NOMO-1 treated with dmso at 0.1 percent for 144 hours (cell line): Measurements from ENCODE around the gene INO80.

Experiments
- DNase-seq: peaks from one replicate; lab custom pipeline; 2025; ENCODE audit not compliant: unreplicated experiment; lab: John Stamatoyannopoulos, UW

Gene INO80

DNA sequence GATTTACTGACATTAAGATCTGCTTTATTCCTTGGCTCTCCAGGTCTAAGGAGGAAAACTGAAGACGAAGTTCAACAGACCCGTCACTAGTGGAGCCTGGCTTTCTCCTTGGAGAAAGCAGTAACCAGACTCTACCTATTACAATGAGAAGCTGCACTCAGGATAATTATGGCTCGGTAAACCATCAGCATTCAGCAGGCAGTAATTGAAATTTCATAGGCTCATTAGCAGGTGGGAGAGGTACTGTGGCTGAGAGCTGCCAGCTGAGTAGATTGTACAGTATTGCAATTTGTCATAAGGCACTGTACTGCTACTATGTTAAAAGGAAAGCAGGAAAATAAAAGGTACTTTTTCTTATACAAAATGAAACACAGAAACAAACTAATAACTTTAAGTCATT is 111.6 kb downstream of the INO80 start:
- DNase-seq = no peak

DNA sequence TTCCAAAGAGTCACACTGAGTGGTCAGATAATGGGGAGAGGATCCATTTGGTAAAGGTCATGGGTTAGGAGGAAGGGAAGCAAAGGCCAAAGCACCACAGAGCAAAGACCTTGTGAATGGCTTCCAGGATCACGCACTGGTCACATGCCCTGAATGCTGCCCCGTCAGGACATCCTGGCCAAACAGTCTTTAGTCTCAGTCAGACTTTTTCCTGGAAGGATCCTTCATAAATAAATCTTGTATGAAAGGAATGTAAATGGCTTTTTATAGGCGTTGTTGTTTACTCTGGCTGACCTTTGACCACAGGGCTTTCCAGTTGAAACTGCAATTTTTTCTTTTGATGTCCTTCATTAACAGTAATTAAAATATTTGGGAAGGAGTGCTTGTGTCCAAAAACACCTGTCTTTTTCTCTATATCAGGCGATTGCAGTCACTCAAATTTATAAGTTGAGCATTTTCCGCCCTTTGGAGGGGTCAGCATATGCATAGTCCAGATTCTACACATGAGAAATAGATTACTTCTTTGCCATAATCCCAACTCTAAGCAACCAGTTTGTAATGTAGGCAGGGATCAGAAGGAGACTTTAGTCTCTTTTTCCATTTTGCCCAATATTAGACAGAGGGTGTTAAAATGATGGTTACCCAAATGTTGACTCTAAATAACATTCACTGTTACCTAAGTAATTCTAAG is 114.4 kb downstream of the INO80 start:
- no peak for DNase-seq

- no peak for DNase-seq
These were observed 116.9 kb downstream of the INO80 start for GRCh38 chr15:40999190-40999589.

DNA sequence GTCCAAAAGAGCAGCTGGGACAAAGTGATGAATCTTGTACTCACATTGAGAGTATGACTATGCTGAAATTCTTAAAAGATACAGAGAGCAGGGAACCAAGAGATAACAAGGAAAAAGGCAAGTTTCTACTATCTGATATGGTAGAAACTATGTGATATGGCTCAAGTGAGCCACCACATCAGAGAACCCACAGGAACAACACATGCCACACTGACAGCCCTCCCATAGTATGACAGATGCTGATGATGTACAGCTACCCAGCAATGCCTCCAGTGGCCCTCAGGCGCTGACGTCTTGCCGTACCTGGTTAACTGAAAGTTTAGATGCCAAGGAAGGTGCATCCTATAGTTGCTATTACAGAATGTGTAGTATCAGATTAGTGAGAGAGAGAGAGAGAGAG is 120.4 kb downstream of the INO80 start:
- DNase-seq = no peak

GRCh38 chr15:40992825-40993224 is 123.3 kb downstream of the INO80 start:
- DNase-seq = no peak

DNA sequence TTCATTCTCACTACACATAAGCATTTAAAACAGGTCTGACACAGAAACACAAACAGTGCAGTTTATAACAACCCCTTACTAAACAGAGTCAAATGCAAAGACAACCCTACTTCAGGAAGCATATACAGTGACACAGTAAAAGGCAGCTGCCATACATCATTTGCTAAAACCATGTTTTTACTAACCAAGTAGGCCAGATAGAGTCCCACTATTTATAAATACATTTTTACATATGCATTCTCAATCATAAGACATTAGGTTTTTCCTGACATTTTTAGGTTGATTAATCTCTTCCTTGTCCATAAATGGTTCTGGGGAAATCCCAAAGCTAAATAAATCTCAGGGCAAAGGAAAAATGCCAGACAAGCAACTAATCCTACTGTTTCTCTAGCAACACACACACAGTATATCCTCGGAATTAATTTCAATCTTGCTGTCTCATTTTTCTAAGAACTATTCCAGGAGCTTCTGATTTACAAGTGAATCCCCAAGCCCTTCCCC is 123.8 kb downstream of the INO80 start:
- DNase-seq = no peak

DNA sequence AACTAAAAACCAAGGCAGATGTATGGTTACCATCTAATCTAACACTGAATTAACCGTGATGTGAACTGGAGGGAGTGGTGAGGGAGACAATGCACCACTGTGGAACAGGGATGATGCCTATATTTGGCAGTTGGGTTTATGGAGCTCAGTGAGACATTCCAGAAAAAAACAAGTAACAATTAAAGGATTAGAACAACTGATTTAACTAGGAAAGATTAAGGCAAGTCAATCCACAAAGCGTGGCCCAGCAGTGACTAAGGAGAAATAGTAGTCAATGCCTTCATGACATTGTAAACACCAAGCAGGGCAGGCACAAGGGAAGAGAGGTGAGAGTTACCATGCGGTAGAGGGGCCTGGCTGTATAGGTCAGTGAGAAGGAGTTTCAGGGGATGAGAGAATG is 124.7 kb downstream of the INO80 start:
- DNase-seq = no peak

DNA sequence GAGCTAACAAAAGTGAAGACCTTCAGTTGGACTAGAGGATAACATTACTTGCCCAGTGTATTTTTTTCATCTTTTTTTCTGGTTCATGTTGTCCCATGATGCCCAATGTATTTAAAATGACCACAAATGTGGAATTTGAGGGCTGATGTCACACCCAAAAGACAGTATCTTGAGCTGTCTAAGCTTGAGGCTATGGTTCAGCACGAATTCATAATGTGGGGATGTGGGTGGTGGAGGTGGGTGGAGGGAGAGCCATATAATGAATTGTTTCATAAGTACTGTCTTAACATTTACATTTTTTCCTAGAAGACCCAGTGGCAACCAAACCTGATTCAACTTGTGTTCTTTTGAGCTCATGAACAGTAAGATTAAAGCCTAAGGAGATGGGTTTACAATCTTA is 125.3 kb downstream of the INO80 start:
- no peak for DNase-seq

GRCh38 chr15:40990080-40990479 is 126.0 kb downstream of the INO80 start:
- DNase-seq = no peak

GRCh38 chr15:40988156-40988555 is 127.9 kb downstream of the INO80 start:
- no peak for DNase-seq

GRCh38 chr15:40986820-40987219 is 129.3 kb downstream of the INO80 start:
- no peak for DNase-seq

GRCh38 chr15:40985541-40986330 is 130.3 kb downstream of the INO80 start:
- no peak for DNase-seq

DNA sequence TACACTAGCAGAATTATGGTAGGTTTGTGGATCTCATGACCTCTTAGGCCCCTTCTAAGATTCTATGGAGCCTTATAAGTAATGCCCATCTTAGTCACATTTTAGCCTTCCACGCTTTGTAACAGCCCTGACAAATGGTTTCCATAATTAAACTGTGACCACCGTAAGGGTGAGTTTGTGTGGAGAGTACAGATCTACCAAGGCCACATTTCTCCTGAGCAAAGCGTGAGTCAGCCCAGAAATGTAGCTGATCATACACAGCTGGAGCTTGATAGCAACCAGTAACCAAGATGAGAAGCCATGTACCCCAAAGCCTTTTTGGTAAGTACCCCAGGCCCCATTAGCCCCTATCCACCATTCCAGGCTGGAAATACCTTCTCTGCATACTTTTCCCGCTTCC is 131.1 kb downstream of the INO80 start:
- DNase-seq = no peak

GRCh38 chr15:40984406-40984805 is 131.7 kb downstream of the INO80 start:
- no peak for DNase-seq

GRCh38 chr15:40982855-40983254 is 133.2 kb downstream of the INO80 start:
- DNase-seq = no peak

- no peak for DNase-seq
These were observed 134.9 kb downstream of the INO80 start for GRCh38 chr15:40981186-40981585.

DNA sequence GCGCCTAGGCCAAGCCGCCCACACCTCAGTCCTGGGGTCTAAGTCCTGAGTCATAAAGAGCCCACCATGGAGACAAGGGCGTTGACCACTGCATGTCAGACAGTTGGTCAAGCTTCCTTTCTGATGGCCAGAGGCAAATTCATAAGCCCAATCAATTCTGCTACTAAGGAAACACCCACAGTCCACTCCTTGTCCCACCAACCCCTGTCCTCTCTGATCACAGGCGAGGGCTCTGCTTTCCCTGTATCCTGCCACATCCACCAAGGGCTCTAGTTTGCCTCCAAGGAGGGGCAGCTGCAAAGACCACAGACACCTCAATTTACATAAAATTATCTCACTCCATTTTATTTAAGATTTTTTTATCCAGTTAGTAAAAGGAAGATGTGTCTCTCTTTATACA is 137.5 kb downstream of the INO80 start:
- DNase-seq = no peak

DNA sequence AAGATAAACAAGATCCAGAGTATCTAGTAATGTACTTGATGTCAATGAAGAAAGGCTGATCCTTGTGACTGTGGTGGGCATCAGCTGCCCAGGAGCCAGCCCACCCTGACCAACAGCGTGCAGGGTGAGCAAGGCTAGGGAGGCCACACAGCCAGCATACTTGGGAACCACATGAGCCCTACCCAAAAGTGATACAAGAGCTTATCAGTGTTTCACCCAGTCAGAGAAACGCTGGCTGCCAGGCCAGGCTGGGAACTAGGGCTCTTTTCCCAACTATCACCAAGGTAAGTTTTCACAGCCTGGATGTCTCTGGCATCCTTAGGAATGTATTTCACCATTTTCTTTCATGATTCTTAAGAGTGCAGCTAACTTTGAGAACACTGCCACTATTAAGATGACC is 137.9 kb downstream of the INO80 start:
- no peak for DNase-seq

DNA sequence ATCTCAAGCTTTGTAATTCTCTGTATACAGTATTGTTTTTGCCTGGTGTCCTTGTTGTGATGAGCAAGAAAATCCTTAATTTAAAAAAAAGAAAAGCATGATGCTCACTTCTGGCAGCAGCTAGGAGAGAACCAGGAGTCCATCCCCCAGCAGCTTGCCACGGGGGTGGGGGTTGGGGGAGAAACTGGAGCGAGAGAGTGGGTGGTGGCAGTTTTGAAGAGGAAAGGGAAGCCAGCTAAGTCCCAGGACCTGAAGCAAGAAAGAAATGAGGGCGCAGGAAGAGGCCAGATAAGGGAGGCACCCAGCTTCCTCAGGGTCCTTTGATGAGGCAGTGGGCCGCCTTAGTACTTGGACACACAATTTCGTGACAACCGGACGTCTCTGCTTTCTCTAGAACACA is 139.3 kb downstream of the INO80 start:
- DNase-seq = no peak

DNA sequence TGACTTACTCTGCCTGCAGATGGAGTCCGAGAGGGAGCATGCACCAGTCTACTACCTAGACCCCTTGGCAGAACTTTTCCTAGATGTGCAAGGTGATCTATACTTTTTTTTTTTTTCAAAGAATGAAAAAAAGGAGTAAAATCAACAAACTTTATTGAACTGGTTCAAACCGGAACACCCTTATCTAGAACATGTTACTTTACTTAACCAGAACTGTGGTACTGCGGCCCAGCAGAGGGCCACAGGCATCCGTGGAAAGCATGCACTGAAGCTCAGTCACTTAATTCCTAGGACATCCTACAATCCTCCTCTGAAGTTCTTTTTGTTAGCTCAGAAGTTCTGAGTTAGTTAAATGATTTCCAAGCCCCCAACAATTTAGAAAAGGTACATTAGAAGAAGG is 141.2 kb downstream of the INO80 start:
- DNase-seq = no peak

DNA sequence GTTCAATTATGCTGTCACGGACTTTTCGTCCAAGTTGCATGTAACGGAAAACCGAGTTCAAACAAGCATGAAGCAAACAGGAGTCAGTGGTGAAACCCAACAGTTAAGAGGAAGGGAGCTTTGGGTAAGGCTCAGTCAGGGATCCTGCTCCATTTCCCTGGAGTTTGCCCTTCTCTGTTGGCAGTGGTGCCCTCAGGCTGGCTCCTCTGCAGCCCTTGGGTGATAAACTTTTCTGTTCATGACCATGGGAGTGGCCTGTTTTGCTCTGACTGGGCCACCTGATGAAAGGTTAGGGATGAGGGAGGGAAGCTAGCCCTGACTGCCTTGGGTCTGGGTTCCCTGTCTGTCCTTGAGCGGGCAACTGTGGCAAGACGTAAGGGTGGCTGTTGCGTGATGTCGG is 146.7 kb downstream of the INO80 start:
- no peak for DNase-seq

GRCh38 chr15:40968290-40969085 is 147.6 kb downstream of the INO80 start:
- no peak for DNase-seq
